GM04503 (cell line): ENCODE data around the gene NUBPL.
"Not testable (repeated sequence)": the region's sequence is repeated elsewhere in the genome, so short reads cannot be mapped to it uniquely, and the experiment has no call there.

Experiments used
- DNase-seq: peaks from one replicate; pipeline ENCODE4 v3.0.0-alpha.2; 2012; ENCODE audit warnings: low read depth

NUBPL gene

GRCh38 chr14:31578266-31578665 is 17.1 kb downstream of the NUBPL start:
- no peak for DNase-seq

- DNase-seq = no peak
These were observed 17.7 kb downstream of the NUBPL start for GRCh38 chr14:31578792-31579501.

- no peak for DNase-seq
These were observed 19.0 kb downstream of the NUBPL start for GRCh38 chr14:31580234-31580633.

- DNase-seq = no peak
These were observed 21.1 kb downstream of the NUBPL start for GRCh38 chr14:31582286-31582691.

GRCh38 chr14:31582836-31583452 is 21.7 kb downstream of the NUBPL start:
- DNase-seq = no peak

GRCh38 chr14:31590206-31590605 is 29.0 kb downstream of the NUBPL start:
- no peak for DNase-seq

- no peak for DNase-seq
These were observed 30.9 kb downstream of the NUBPL start for GRCh38 chr14:31592122-31592521.

- no peak for DNase-seq
These were observed 31.4 kb downstream of the NUBPL start for GRCh38 chr14:31592631-31593030.

- peak; percentile 27 for DNase-seq
These were observed 35.3 kb downstream of the NUBPL start for GRCh38 chr14:31596342-31597095.

- DNase-seq = no peak
These were observed 44.5 kb downstream of the NUBPL start for GRCh38 chr14:31605702-31606101.

- no peak for DNase-seq
These were observed 50.7 kb downstream of the NUBPL start for GRCh38 chr14:31611778-31612433.

- no peak for DNase-seq
These were observed 52.0 kb downstream of the NUBPL start for GRCh38 chr14:31613188-31613587.

- DNase-seq = not testable (repeated sequence)
These were observed 57.7 kb downstream of the NUBPL start for GRCh38 chr14:31618884-31619283.

GRCh38 chr14:31619440-31619839 is 58.2 kb downstream of the NUBPL start:
- no peak for DNase-seq

GRCh38 chr14:31620898-31621297 is 59.7 kb downstream of the NUBPL start:
- not testable (repeated sequence) for DNase-seq

GRCh38 chr14:31622060-31622459 is 60.9 kb downstream of the NUBPL start:
- no peak for DNase-seq

- not testable (repeated sequence) for DNase-seq
These were observed 91.7 kb downstream of the NUBPL start for GRCh38 chr14:31652900-31653299.

- DNase-seq = no peak
These were observed 96.7 kb downstream of the NUBPL start for GRCh38 chr14:31657917-31658316.

- DNase-seq = no peak
These were observed 98.1 kb downstream of the NUBPL start for GRCh38 chr14:31659278-31659677.

GRCh38 chr14:31660191-31660590 is 99.0 kb downstream of the NUBPL start:
- DNase-seq = no peak

GRCh38 chr14:31660728-31661127 is 99.5 kb downstream of the NUBPL start:
- no peak for DNase-seq

GRCh38 chr14:31668348-31668747 is 107.1 kb downstream of the NUBPL start:
- DNase-seq = no peak

GRCh38 chr14:31672709-31673108 is 111.5 kb downstream of the NUBPL start:
- no peak for DNase-seq
